ENCODE data around the gene RGR.

RGR gene

GRCh38 chr10:84308481-84309304, 63.8 kb downstream of the RGR start:
- Histone ChIP-seq H3K27ac (no peak overlapping the region), H3K4me3 (peak overlapping the region; percentile 13)
- TF ChIP-seq CTCF (IDR thresholded peaks at IDR 0.05): no peak
- DNase-seq (ENCODE audit: low spot score): no peak

Data from coronary artery (tissue), 2 donors.